ENCODE measurements around the gene SCG5.

SCG5 gene

GRCh38 chr15:32691689-32692038, 50.2 kb downstream of the SCG5 start:
- no peak for DNase-seq (ENCODE audit: low read depth in 2 of 2)

- DNase-seq (ENCODE audit: low read depth in 2 of 2): no peak
Measured at GRCh38 chr15:32692286-32692685, 50.8 kb downstream of the SCG5 start.

GRCh38 chr15:32694222-32694983, 52.9 kb downstream of the SCG5 start:
- DNase-seq (ENCODE audit: low read depth in 2 of 2): no peak

GRCh38 chr15:32698773-32699390, 57.4 kb downstream of the SCG5 start:
- DNase-seq (ENCODE audit: low read depth in 2 of 2): no peak

GRCh38 chr15:32700501-32701150, 59.1 kb downstream of the SCG5 start:
- DNase-seq (ENCODE audit: low read depth in 2 of 2): no peak

- DNase-seq (ENCODE audit: low read depth in 2 of 2): no peak
Measured at GRCh38 chr15:32701863-32702262, 60.4 kb downstream of the SCG5 start.

- DNase-seq (ENCODE audit: low read depth in 2 of 2): no peak
Measured at GRCh38 chr15:32704395-32704981, 63.0 kb downstream of the SCG5 start.

GRCh38 chr15:32705446-32705845, 63.9 kb downstream of the SCG5 start:
- DNase-seq (ENCODE audit: low read depth in 2 of 2): no peak

- DNase-seq (ENCODE audit: low read depth in 2 of 2): no peak
Measured at GRCh38 chr15:32706704-32707103, 65.2 kb downstream of the SCG5 start.

- DNase-seq (ENCODE audit: low read depth in 2 of 2): no peak
Measured at GRCh38 chr15:32707436-32707835, 65.9 kb downstream of the SCG5 start.

- DNase-seq (ENCODE audit: low read depth in 2 of 2): no peak
Measured at GRCh38 chr15:32709295-32710033, 68.0 kb downstream of the SCG5 start.

- no peak for DNase-seq (ENCODE audit: low read depth in 2 of 2)
Measured at GRCh38 chr15:32715276-32715675, 73.8 kb downstream of the SCG5 start.

- no peak for DNase-seq (ENCODE audit: low read depth in 2 of 2)
Measured at GRCh38 chr15:32716216-32716914, 74.9 kb downstream of the SCG5 start.

- no peak for DNase-seq (ENCODE audit: low read depth in 2 of 2)
Measured at GRCh38 chr15:32716915-32717425, 75.5 kb downstream of the SCG5 start.

- DNase-seq (ENCODE audit: low read depth in 2 of 2): no peak
Measured at GRCh38 chr15:32717426-32718226, 76.1 kb downstream of the SCG5 start, which contains the start of gene GREM1. Gene GREM1, plus strand, starts transcription at chr15:32718004. Its CDS starts 12,687 bp downstream, at chr15:32730691.

- no peak for DNase-seq (ENCODE audit: low read depth in 2 of 2)
Measured at GRCh38 chr15:32718227-32718820, 76.8 kb downstream of the SCG5 start.

- no peak for DNase-seq (ENCODE audit: low read depth in 2 of 2)
Measured at GRCh38 chr15:32718821-32719716, 77.6 kb downstream of the SCG5 start.

- DNase-seq (ENCODE audit: low read depth in 2 of 2): no peak
Measured at GRCh38 chr15:32721596-32721995, 80.1 kb downstream of the SCG5 start.

- no peak for DNase-seq (ENCODE audit: low read depth in 2 of 2)
Measured at GRCh38 chr15:32722136-32722535, 80.6 kb downstream of the SCG5 start.
